ELR (cell line): Measurements from ENCODE around the gene SAPCD2.
"Not testable (repeated sequence)": the region's sequence is repeated elsewhere in the genome, so short reads cannot be mapped to it uniquely, and the experiment has no call there.

ENCODE experiments used
- DNase-seq: peaks from one replicate; pipeline ENCODE4 v3.0.0-alpha.2; 2015; ENCODE audit warnings: low read depth

The SAPCD2 gene

GRCh38 chr9:137070201-137070905, at the start of gene SAPCD2:
Gene SAPCD2, minus strand, starts transcription at chr9:137070557. Its CDS starts 97 bp downstream, at chr9:137070460.
- DNase-seq: peak; percentile 93

- DNase-seq: not testable (repeated sequence)
These were observed 47.8 kb upstream of the SAPCD2 start for GRCh38 chr9:137118092-137118603.

- DNase-seq: no peak
These were observed 46.9 kb upstream of the SAPCD2 start for GRCh38 chr9:137117269-137117731.

GRCh38 chr9:137116728-137117127, 46.4 kb upstream of the SAPCD2 start:
- no peak for DNase-seq

GRCh38 chr9:137116027-137116507, 45.7 kb upstream of the SAPCD2 start:
- no peak for DNase-seq

GRCh38 chr9:137115394-137116026, 45.2 kb upstream of the SAPCD2 start:
- DNase-seq: no peak

- peak; percentile 66 for DNase-seq
These were observed 44.4 kb upstream of the SAPCD2 start, which contains the start of gene DPP7 for GRCh38 chr9:137114613-137115393. Gene DPP7, minus strand, starts transcription at chr9:137114733. Its CDS starts 20 bp downstream, at chr9:137114713.

- no peak for DNase-seq
These were observed 43.9 kb upstream of the SAPCD2 start for GRCh38 chr9:137114220-137114612.

- peak; percentile 24 for DNase-seq
These were observed 43.2 kb upstream of the SAPCD2 start for GRCh38 chr9:137113385-137114159.

GRCh38 chr9:137112564-137113384, 42.4 kb upstream of the SAPCD2 start:
- no peak for DNase-seq

- no peak for DNase-seq
These were observed 41.6 kb upstream of the SAPCD2 start for GRCh38 chr9:137111788-137112563.

- DNase-seq: no peak
These were observed 40.8 kb upstream of the SAPCD2 start for GRCh38 chr9:137110911-137111787.

GRCh38 chr9:137110147-137110910, 40.0 kb upstream of the SAPCD2 start:
- no peak for DNase-seq

- DNase-seq: no peak
These were observed 39.1 kb upstream of the SAPCD2 start for GRCh38 chr9:137109250-137110146.

- DNase-seq: no peak
These were observed 38.4 kb upstream of the SAPCD2 start for GRCh38 chr9:137108608-137109249.

GRCh38 chr9:137107982-137108381, 37.6 kb upstream of the SAPCD2 start:
- no peak for DNase-seq
